WTC11 (cell line): ENCODE results near the gene GHR.

Source experiments
- ATF1 ChIP-seq: sonication (generic); formaldehyde crosslinking; IDR thresholded peaks from 2 replicates; pipeline ENCODE4 v1.8.1; 2023; ENCODE audit warnings: mild to moderate bottlenecking, moderate library complexity, missing genetic modification reagents
- TF ChIP-seq, protein P1 (sequence below): sonication (generic); formaldehyde crosslinking; IDR thresholded peaks from 2 replicates; pipeline ENCODE4 v1.8.1; 2023; ENCODE audit warnings: mild to moderate bottlenecking, missing genetic modification reagents, moderate library complexity

DNA sequence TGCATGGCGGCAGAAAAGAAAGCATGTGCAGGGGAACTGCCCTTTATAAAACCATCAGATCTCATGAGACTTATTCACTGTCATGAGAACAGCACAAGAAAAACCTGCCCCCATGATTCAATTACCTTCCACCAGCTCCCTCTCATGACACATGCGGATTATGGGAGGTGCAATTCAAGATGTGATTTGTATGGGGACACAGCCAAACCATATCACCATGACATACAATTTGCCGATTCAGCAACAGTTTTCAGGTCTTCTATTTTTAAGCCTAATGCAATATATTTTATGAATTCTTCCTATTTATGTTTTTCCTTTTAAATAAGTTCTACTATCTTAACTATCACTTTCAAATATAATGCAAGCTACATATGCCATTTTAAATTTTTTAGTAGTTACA is 242.6 kb downstream of the GHR start:
- TF ChIP-seq ATF1 (CRISPR knock-in tag), result no peak
- TF ChIP-seq, protein P1, sequence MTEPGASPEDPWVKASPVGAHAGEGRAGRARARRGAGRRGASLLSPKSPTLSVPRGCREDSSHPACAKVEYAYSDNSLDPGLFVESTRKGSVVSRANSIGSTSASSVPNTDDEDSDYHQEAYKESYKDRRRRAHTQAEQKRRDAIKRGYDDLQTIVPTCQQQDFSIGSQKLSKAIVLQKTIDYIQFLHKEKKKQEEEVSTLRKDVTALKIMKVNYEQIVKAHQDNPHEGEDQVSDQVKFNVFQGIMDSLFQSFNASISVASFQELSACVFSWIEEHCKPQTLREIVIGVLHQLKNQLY (CRISPR knock-in tag), result no peak
